Pancreas (tissue), 10 donors: ENCODE data around the gene ASTN2. TPM values are rescaled to one million over a fixed set of nuclear protein-coding genes. Genes with fewer than 3 reads are reported as not detected.

Experiments
- ATAC-seq, 4 donors: fragments of 200-7000 bp; cut with Tn5 transposase; one replicate each; pipeline versions ENCODE4 v1.8.0 to v1.9.1; 2020; ENCODE audit warnings: mild to moderate bottlenecking in 4 of 4, moderate library complexity in 4 of 4
- DNase-seq, 6 donors: peaks; one replicate each; pipeline ENCODE4 v3.0.0-alpha.2; 2020
- FAIRE-seq: peaks from 2 replicates; lab custom pipeline; 2012; peaks lifted over from hg19 to GRCh38; lab: Jason Lieb, UNC
- H3K27ac ChIP-seq, 4 donors: fragments of 200-600 bp; sonication (generic); 1 replicate in 3 of 4; 2 replicates in 1 of 4; pipeline versions ENCODE4 v1.5.0 to v1.8.0; 2020
- H3K27me3 ChIP-seq, 4 donors: fragments of 200-600 bp; one replicate each; pipeline ENCODE4 v1.8.0; 2021
- H3K36me3 ChIP-seq, 3 donors: fragments of 200-600 bp; sonication (generic) in 1 of 3; one replicate each; pipeline versions ENCODE4 v1.5.0 to v1.8.0; 2020 to 2021
- H3K4me1 ChIP-seq, 3 donors: fragments of 200-600 bp; one replicate each; pipeline ENCODE4 v1.8.0; 2021
- H3K4me3 ChIP-seq, 4 donors: fragments of 200-600 bp; sonication (generic) in 2 of 4; one replicate each; pipeline versions ENCODE4 v1.5.0 to v1.8.0; 2020 to 2021
- H3K9me3 ChIP-seq, 4 donors: fragments of 200-600 bp; one replicate each; pipeline ENCODE4 v1.8.0; 2021
- WGBS, 2 donors: extraction: QIAGEN DNeasy Blood & Tissue Kit; methylation state at CpG; one replicate each; pipeline ENCODE4 v1.1.7; 2013; 5-methylcytosine and 5-hydroxymethylcytosine counted together
- intact Hi-C, 3 donors: fragments of 100-400 bp; cut with DNase I; formaldehyde crosslinking; loops; one replicate each; pipeline versions ENCODE4 v1.11.1 to v1.14.2; 2022
- polyA plus RNA-seq, 2 donors: library from polyadenylated mRNA; stranded (reverse); fragments of 200-250 nt; gene quantifications; one replicate each; pipeline ENCODE4 v1.2.3, GENCODE V29; 2013
- total RNA-seq, 6 donors: library from RNA; stranded (reverse); fragmentation: NEBNext Ultra II Directional in 4 of 6; extraction: Animal tissue kit (Norgen Biotek cat#: 25700) in 4 of 6; gene quantifications; one replicate each; pipeline versions ENCODE4 v1.2.1 to v1.2.4, GENCODE V29; 2021 to 2023
- TF ChIP-seq, protein P1 (sequence below), 4 donors: fragments of 200-600 bp; sonication (generic) in 3 of 4; IDR thresholded peaks; one replicate each; pipeline versions ENCODE4 v1.5.0 to v1.8.0; 2021; ENCODE audit warnings: antibody characterized with exemption in 4 of 4
- donor health status: healthy with polysubstance abuse.
- donor health status: DM: no; HTN: no; CAD: no; lungs with moderate emphysema.
- donor health status: DM: no; HTN: no; CAD: no.
- donor health status: control.
- donor health status: control.
- donor health status: Bipolar disorder and iron deficiency.
- donor health status: DM: yes; HTN: yes; CAD: no.
- donor health status: DM: no; HTN: no; CAD: no.
- donor health status: DM: no; HTN: no; CAD: no.
- donor health status: DM: yes; HTN: yes; CAD: no.

The ASTN2 gene
- total and polyA plus RNA-seq, 8 donors, result 1.3 to 11.9 (median 6.7) TPM

DNA sequence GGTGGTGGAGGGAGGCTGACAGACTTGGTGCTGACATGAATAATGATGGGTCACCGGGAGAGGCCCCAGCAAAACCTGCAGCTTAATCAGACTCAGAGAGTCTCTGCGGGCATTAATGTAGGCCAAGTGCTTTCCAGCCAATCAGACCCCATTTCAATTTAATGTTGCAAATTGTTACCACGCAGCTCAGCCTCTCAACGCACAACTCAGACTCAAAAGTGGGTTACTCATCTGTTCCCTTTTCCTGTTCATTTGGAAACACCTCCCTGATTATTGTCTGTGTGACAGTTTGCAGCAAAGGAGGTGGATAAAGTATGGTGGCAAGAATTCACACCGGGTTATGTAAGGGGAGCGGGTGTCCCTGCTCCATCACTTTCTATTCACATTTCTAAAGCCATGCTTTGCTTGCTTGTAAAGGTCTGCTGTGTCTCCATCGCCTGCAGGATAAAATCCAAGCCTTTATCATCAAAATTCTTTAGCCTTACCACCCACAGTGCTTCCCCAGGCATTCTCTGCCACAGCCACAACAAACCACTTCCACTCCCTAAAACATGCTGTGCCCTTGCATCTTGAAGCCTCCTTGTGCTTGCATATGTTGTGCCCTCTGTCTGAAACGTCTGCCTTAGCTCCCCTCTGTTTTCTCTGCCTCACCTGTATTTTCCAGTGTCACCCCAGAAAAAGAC, 156.5 kb downstream of the ASTN2 start:
- H3K4me1 ChIP-seq, result no peaks in the 10 kb centered on the region
- ATAC-seq (no peak), DNase-seq (no peak), FAIRE-seq (no peak)
- H3K4me3 ChIP-seq, result no peak overlapping the region
- no peak overlapping the region for H3K27ac ChIP-seq
- H3K27me3 ChIP-seq, result no peaks in the 10 kb centered on the region
- TF ChIP-seq, protein P1, sequence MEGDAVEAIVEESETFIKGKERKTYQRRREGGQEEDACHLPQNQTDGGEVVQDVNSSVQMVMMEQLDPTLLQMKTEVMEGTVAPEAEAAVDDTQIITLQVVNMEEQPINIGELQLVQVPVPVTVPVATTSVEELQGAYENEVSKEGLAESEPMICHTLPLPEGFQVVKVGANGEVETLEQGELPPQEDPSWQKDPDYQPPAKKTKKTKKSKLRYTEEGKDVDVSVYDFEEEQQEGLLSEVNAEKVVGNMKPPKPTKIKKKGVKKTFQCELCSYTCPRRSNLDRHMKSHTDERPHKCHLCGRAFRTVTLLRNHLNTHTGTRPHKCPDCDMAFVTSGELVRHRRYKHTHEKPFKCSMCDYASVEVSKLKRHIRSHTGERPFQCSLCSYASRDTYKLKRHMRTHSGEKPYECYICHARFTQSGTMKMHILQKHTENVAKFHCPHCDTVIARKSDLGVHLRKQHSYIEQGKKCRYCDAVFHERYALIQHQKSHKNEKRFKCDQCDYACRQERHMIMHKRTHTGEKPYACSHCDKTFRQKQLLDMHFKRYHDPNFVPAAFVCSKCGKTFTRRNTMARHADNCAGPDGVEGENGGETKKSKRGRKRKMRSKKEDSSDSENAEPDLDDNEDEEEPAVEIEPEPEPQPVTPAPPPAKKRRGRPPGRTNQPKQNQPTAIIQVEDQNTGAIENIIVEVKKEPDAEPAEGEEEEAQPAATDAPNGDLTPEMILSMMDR (IDR thresholded peaks at IDR 0.05), result no peak
- no peaks in the 10 kb centered on the region for H3K9me3 ChIP-seq
- WGBS, 2 donors, result 75% methylated on average over 8 of the region's 8 CpGs
- H3K36me3 ChIP-seq, result no peaks in the 10 kb centered on the region
- intact Hi-C loops, result no loop called here

DNA sequence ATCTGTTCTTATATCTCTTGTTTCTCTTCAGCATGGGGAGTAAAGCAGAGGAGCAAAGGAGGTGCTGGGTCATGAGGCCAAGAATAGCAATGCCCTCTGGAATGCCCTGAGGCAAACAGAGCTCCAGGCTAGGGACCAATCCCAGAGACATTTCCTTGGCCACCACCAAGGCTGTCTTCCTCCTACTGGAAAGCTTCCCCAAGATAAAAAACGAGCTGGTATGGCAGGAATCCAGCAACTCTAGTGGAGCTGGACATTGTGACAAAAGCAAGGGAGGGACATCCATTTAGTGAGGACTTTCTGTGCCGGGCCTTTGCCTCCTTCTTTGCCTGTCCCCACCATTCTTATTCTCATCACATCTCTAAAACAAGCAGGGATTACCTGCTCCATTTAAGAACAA, 161.6 kb downstream of the ASTN2 start:
- Histone ChIP-seq H3K27ac (no peak overlapping the region), H3K36me3 (no peaks in the 10 kb centered on the region), H3K4me3 (no peak overlapping the region), H3K27me3 (no peaks in the 10 kb centered on the region), H3K9me3 (no peaks in the 10 kb centered on the region), H3K4me1 (no peaks in the 10 kb centered on the region)
- TF ChIP-seq, protein P1 (IDR thresholded peaks at IDR 0.05), result no peak
- intact Hi-C loops, result no loop called here
- DNase-seq, result no peak
- WGBS, 2 donors, result 31 to 43% methylated on average over 2 of the region's 2 CpGs
- no peak for ATAC-seq
- no peak for FAIRE-seq

DNA sequence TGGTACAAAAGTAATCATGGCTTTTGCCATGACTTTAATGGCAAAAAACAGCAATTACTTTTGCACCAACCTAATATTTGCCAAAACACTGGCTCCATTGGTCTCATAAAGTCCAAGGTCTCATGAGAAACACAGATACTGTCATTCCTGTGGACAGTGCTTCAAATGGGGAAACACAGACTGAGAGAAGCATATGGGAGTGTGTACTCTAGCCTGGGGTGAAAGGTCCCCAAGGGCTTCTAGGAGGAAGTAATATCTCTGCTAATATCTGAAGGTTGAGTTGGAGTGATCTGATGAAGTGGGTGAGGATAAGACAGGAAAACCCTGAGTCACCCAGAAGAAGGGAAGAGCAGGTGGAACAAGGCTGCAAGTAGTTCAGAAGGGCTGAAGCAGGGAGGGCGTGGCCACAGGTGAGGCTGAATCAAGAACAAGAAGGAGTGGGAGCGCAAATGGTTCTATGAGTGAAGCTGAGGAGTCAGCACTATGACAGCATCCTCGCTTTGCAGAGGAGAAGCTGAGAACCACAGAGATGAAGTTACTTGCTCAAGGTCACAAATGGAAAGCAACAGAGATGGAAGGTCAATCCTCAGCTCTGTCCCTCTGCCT, 164.1 kb downstream of the ASTN2 start:
- TF ChIP-seq, protein P1 (IDR thresholded peaks at IDR 0.05), result no peak
- intact Hi-C loops, result no loop called here
- H3K36me3 ChIP-seq, result no peaks in the 10 kb centered on the region
- no peak for ATAC-seq
- H3K9me3 ChIP-seq, result no peaks in the 10 kb centered on the region
- no peak overlapping the region for H3K27ac ChIP-seq
- DNase-seq, result no peak
- no peaks in the 10 kb centered on the region for H3K4me1 ChIP-seq
- H3K4me3 ChIP-seq, result no peak overlapping the region
- no peak for FAIRE-seq
- H3K27me3 ChIP-seq, result no peaks in the 10 kb centered on the region
- 89% methylated on average over 3 of the region's 3 CpGs for WGBS, 2 donors

DNA sequence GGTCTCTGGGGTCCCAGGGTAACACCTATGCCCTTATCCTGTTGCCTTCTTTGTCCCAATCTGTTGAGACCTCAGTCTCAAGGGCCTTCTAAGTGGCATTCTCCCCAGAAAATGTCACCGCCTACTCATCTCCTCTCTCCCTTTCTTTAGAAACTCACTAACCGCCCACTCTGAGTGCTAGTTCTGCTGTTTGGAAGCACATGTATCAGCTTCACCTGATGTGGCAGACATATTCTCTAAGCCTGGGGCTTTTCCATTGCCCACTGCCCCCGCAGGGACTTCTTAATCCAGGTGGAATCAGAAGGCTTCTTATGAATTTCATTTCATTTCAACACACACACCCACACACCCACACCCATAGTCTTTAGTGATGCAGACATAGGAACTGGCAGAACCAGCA, 165.1 kb downstream of the ASTN2 start:
- Histone ChIP-seq H3K27me3 (no peaks in the 10 kb centered on the region), H3K4me3 (no peak overlapping the region), H3K27ac (no peak overlapping the region), H3K4me1 (no peaks in the 10 kb centered on the region), H3K9me3 (no peaks in the 10 kb centered on the region), H3K36me3 (no peaks in the 10 kb centered on the region)
- intact Hi-C loops, result loop anchor here in 1 of 3 donors (10.0 kb wide), 1 partner anchor 165 kb away; the partner anchor contains the start of gene ASTN2
- FAIRE-seq, result no peak
- ATAC-seq, result no peak
- DNase-seq, result no peak
- TF ChIP-seq, protein P1 (IDR thresholded peaks at IDR 0.05), result no peak
- 90 to 93% methylated on average over 3 of the region's 3 CpGs for WGBS, 2 donors

DNA sequence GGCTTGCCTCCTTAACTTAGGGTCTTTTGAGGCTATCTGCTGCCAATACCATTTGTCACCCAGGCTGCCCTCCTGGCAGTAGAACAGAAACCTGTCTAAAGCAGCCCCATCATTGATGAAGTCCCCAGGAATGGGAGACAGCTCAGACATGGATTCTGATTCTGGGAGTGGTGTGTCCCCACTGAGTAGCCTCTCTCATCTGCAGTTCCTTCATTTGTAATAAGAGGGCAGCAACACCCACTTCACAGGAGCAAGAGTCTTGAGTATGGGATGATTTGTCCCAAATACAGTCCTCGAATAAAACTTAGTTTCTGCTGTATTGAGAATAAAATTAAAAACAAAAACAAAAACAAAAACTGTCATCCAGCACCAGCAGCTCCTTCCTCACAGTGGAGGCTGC, 167.6 kb downstream of the ASTN2 start:
- no peaks in the 10 kb centered on the region for H3K27me3 ChIP-seq
- peak in 3 of 4 donors; percentile 74 to 84 (median 81) for ATAC-seq
- no peaks in the 10 kb centered on the region for H3K9me3 ChIP-seq
- TF ChIP-seq, protein P1 (IDR thresholded peaks at IDR 0.05), result peak in 3 of 4 donors; percentile 20 to 29 (median 25)
- no peaks in the 10 kb centered on the region for H3K36me3 ChIP-seq
- H3K4me3 ChIP-seq, result no peak overlapping the region
- no peak for FAIRE-seq
- WGBS, 2 donors, result 21 to 23% methylated on average over 1 of the region's 1 CpG
- no peaks in the 10 kb centered on the region for H3K4me1 ChIP-seq
- peak in 2 of 6 donors; percentile 3 to 16 for DNase-seq
- intact Hi-C loops, result loop anchor here in 1 of 3 donors (10.0 kb wide), 1 partner anchor 168 kb away; the partner anchor contains the start of gene ASTN2
- no peak overlapping the region for H3K27ac ChIP-seq
